HG02938 (cell line): ENCODE data around the gene CASKIN2.
A peak's percentile ranks its signal among the peaks of the same experiment; 100 is the strongest.

Experiments
- ATAC-seq: cut with Tn5 transposase; IDR thresholded peaks from one replicate; pipeline ENCODE4 v1.9.1; 2021; ENCODE audit warnings: mild to moderate bottlenecking, moderate library complexity; ENCODE audit not compliant: unreplicated experiment

CASKIN2 gene

DNA sequence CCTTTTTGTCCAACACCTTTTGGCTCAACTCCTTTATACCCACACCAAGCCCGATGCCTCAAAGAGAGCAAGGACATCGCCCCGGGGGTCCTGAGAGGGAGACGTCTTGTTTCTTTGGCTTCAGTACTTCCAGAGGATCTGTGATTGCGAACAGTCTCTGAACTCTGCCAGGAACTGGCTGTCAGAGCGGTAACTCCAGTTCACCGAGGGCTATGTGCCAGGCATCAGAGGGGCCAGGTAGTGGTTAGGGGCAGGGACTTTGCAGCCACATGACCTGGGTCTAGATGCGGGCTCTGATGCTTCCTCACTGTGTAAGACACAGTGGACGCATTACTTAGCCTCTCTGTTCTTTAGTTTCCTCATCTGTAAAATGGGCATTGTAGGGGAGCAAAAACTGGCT, 31.8 kb upstream of the CASKIN2 start:
- ATAC-seq = no peak

DNA sequence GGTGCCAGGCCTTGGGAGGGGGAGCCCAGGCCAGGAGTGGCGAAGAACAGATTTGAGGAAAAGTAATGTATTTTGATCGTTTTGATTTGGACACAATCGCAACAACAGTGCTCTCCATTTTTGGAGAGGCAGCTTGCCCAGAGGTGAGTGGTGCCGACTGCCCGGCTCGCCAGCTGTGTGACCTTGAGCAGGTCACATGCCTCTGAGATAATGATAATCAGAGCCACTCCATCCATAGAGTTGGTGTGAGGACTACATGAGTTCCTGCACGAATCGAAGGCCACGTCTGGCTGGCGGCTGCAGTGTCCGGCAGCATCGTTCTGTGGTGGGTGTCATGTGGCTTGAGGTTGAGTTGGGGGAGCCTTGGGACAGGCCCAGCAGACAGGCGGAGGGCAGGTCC, 30.8 kb upstream of the CASKIN2 start:
- ATAC-seq = no peak

DNA sequence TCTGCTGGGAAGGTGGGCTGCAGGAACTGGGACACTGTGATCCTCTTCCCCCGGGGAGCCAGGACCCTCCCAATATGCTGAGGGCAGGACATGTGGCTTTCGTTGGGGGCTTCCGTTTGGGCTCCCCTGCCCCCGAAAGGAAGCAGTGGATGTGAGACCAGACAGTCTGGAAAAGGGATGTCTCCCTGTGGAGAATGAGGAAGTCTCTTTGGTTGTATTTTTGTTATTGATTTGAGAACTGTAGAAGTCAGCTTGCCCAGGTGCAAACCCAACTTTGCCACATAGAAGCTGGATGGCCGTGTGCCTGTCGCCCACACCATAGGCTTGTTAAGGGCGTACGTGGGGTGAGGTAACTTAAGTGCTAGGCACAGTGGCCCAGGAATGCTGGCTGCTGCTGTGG, 28.9 kb upstream of the CASKIN2 start:
- no peak for ATAC-seq

DNA sequence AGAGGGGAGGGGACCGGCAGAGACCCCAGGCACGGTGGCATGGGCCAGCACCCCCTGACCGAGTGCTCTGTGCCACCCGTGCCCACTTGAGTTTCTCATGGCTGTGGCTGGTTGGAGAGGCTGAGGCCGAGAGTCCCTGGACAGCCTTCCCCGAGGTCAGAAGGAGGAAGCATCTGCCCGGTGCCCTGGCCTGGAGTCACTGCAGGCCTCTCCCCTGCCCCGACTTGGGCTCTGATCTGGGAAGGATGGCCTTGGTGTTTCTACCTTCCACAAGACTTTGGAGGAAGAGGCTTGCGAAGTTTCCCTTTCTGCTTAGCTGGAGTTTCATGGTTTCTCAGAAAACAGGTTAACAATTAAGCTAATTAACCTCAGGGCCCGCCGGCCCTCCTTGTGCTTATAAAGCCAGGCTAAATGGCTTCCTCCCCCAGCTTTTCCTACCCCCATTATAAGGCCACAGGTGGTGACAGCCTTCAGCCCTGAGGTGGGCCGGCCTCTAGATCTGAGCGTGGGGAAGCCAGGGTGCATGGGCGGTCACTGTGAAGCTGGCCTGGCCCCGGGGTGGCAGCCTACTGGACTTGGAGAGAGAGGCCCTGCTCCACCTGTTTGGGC, 27.5 kb upstream of the CASKIN2 start:
- no peak for ATAC-seq

DNA sequence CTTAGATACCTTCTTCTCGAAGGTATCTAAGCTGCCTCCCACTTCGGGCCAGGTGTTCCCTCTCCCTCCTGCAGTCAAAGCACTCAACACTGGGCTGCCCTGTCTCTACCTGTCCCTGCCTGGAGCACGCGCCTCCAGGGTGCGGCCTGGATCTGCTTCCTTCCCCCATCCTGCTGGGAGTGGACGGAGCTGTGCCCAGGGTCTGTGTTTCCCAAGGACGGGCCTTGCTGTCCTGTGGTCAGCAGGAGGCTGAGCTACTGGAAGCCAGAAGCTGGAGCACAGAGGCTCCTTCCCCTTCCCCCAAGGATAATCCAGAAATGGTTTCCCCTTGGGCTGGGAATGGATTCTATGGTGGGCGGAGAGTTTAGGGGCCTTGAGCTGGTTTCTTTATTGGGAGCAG, 26.9 kb upstream of the CASKIN2 start:
- ATAC-seq = no peak

DNA sequence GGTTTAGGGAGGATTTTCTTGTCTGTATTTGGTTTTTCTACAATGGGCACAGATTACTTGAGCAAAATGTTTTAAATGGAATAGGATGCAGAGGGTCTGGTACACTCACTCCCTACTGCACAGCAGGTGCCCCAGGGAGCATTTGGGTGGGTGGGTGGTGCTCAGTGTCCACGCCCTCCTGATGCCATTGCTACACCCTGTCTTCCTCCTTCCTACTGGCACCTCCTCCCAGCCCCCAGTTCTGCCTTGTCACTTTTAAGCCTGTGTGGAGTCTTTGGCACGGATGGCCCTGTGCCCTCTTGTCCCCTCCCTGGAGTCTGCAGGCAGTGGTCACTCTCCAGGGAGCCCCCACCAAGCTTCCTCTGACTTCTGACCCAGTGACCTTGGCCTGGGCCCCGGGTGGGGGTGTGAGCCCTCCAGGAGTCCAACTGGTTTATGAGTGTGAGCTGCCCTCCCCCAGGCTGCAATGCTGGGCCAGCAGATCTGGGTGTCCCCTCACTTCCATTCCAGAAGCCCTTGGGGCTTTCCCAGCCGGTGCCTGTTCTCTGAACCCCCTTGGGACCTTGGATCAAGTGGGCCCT, 25.7 kb upstream of the CASKIN2 start:
- ATAC-seq = no peak

DNA sequence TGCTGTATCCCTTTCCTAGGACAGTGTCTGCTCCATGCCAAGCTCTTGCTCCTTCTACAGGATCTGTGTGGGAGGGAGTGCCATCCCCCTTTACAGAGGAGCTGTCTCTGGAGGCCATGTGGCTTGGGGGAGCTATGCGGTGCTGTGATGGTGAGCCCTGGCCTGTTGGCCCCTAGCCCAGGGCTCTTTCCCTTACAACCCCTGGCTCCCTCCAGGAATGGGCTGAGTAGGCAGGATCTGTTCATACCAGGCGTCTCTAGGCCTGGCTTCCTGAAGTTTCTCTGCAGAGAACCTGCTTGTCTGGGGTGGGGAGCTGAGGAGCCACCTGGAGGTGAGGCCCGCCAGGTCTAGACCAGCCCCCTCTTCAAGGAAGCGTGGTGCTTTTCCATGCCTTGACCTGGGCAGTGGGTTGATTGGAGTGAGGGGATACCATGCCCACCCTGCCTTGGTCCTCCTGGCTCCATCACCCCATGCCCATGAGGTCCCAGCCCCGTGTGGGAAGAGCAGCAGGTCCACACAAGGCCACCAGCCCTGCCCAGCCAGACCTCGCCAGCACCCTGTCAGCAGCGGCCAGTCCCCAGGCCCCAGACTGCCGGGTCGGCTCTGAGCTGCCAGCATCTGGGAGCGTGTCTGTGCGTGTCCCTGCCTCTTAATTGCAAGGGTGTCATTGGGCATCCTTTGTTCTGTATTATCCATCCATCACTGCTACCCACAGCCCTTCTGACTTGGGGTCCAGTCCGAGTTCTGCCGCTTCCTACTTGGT, 24.8 kb upstream of the CASKIN2 start:
- ATAC-seq = no peak

DNA sequence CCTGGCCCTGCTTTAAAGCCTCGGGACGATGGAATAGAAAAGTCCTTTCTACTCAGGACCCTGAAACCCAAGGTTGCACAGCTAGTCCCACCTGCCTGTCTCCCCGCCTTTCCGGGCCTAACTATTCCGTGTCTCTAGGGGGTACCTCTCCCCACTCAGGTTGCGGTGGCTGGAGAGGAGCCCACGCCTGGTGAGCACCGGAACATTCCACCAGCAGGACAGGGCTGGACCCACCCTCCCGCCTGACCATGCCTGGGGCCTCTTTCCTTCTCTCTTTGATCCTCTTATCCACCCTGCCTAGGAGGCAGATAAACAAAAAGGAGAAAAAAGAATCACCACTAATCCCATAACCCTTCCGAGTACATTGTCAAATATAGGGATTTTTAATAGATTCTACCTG, 21.0 kb upstream of the CASKIN2 start:
- ATAC-seq = no peak

DNA sequence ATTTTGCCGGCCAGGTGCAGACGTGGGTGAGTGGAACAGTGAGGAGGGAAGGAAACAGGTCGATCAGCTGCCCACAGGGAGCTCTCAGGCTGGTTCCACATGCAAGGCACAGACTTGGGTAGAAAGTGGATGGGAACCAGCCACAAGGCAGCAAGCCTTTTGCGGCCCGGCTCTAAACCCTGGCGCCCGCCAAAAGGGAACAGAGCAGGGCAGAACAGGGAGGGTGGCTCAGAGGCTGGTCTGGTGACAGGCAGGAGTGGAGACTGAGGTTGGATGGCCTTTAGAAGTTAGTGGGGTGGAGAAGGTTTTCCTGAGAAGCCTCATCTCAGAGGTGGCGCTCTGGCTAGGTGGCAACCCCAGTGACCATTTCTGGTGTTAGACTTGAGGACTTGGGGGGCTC, 20.5 kb upstream of the CASKIN2 start:
- no peak for ATAC-seq

DNA sequence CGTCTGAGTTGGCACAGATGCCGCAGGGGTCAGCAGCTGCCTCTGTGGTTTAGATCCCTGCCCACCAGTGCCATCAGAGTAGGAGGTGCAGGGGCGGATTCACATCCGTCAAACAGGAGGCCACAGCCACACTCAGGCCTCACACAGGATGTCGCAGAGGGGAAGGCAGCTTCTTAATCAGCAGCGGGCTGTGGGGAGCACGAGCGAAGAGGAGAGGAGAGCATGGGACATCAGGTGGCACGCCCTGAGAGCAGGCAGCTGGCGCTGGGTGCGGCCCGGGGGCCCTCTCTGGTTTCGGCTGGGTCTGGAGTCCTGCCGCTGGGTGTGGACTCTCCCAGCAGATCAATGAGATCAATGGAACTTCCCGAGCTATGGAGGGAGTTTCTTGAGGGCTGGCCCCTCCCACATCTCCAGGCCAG, 19.8 kb upstream of the CASKIN2 start:
- no peak for ATAC-seq

DNA sequence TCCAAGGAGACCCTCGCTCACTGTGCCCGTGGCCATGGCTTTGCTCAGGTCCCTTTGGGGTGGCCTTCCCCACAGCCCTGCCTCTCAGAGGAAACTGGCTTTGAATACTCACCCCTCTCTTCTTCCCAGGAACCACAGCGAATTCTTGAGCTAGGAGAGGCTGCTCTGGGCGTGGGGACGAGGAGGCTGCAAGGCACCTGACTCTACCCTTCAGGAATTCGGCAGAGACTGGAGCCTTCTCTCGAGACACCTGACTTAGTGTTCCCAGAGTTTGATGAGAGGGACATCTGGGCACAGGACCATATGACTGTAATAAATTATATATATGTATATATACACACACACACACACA, 16.4 kb upstream of the CASKIN2 start:
- ATAC-seq = no peak

DNA sequence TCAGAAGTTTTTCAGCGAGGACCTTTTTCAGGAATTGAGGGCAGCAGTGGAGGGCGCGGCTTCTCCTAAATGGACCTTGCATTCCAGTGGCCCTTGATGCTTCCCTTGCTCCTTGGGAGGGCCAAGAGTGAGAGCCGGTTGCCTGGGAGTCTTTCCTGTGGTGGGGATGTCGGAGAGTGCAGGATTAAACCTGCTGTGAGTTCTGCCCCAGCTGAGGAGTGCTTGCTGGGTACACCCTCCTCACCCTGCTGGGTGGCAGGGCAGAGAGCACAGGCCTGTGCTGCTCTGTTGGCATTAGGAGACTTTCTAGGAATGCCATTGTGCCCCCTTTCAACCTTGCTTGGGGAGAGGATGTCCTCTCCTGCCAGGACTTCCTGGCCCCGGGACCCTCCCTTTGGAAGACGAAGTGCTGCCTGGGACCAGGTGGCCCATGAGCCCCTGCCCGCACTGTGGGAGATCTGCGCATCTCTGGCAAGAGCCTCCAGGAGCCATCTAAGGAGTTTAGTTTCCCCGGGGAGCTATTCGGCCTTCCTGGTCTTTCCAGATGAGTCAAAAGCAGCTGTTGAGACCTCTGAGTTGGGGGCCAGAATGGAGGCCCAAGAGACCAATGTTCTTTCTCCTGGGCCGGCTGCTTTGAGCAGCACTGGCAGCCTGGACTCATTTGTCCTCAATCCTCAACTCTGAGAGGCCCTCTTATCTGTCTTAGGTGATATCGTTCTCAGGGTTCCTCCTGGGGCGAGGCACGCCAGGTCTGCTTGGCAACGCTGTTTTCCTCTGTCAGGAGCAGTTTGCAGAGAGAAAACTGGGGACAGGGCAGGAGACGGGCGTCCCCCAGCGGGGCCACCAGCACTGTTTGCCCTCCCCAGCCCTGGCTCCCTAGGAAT, 15.7 kb upstream of the CASKIN2 start:
- ATAC-seq = no peak

DNA sequence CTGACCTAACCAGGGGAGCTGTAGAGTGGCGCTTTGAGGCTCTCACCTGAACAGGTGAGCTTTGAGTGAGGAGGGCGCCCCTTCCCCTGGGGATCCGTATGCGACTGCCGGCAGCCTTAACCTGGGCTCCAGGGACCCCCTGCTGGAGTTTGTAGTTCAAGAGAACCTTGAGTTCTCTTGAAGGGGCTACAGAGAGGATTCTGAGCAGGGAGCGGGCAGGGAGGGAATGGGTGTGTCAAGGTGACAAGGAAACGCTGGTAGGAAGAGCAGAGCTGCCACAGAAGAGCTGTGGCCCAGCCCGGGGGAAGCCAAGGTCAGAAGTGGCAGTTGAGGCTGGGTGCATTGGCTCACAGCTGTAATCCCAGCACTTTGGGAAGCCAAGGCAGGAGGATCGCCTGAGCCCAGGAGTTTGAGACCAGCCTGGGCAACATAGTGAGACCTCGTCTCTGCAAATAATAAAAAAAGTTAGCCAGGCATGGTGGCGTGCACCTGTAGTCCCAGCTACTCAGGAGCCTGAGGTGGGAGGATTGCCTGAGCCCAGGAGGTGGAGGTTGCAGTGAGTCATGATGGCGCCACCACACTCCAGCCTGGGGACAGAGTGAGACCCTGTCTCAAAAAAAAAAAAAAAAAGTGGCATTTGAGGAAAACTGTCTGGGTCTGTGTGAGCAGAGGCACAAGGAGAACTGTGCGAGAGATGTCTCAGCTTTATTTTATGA, 11.4 kb upstream of the CASKIN2 start:
- ATAC-seq = no peak

DNA sequence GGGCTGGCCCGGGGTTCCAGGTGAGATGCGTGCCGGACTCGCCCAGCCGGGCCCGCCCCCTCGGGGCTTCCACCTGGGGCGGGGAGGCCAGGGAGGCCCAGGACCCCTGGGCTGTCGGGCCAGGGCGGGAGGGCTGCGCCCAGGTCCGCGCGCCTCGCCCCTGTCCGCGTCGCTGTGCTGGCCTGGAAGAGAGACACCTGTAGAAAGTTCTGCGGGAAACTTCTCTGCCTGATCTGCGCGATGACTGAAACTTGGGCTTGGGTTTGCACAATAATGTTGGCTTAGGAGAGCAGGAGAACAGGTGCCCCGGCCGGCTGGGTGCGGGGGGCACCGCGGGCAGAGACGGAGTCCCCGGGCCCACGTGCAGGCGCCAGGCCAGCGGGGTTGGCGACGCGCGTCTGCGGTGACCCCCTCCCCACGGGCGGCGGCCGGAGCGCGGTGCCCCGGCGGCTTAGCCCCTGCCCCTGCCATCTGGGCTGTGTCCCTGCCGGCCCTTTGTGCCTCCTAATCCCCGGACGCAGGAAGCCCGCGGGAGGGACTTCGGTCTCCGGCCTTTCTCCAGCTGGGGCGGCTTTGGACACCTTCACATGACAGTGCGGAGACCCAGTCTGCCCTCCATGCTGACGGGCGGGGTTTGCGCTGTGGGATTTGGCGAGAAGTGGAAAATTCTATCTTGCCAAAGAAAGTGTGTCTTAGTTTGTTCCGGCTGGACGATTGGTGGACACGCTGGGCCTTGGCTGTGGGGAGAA, 10.6 kb upstream of the CASKIN2 start:
- ATAC-seq = no peak

DNA sequence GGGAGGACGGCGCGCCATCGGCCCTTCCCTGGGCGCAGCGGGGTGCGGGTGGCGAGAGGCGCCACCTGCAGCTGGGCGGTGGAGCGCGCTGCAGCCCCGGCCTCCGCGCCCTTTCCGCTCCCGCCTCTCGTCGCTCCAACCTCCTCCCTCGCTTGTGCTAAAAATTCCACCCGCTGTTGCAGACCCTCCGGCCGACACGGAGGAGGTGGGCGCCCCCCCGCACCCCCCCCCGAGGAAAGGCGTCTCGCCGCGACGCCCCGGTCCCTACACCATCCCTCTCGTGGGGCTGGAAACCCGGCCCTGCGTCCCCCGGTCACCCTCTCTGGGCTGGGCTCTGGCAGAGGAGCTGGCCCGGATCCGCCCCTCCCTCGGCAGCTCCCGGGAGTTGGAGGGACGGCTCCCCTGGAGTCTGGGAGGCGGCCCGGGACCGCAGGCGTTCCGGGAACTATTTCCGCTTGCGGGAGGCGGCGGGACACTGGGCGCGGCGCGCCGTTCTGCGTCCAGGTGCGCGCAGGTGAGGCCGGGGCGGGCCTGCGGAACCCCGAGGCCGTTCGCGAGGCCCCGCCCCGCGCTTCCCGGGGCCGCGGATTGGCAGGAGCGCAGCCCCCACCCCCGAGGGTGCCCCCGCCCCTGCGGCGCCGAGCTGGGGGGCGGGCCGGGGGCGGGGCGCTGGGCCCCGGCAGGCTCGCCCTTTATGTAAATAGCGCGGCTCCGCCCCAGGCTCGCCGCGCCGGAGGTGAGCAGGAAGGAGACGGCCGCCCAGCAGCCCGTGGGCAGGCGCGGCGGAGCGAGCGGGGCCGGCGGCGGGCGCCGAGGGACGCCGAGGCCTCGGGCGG, 9.9 kb upstream of the CASKIN2 start, which contains the start of gene LLGL2:
LLGL2 (plus strand) TSS at position 728 of the 836 bp plus-strand sequence. CDS start 17,730 bp downstream, outside the sequence.
- ATAC-seq = peak; percentile 74

DNA sequence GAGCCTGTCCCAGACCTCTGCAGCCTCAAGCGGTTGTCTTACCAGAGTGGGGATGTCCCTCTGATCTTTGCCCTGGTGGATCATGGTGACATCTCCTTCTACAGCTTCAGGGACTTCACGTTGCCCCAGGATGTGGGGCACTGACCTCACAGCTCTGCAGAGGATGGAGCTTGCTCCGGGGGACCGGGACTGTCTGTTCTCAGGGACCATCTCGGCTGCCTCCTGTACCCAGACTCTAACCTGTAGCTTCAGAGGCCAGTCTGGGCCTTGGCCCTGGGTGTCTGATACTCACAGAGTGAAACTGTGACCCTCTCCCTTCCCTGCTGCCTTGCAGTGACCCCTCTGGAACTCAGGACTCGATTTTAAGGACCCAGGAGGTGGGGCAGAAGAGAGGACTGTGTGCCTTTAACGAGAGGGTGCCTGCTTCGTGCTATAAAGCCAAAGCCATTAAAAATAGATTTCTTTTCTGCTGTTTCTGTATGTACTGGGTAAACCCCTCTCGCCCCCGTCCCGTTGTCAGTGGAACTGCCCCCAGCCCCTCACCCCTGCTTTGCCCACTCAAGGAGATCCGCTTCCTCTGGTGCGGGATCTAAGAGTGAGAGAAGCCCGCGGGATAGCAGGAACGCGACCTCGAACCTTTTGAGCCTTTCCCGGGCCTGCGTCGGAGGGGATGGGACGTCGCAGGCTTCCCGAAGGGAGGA, 9.1 kb upstream of the CASKIN2 start:
- no peak for ATAC-seq

DNA sequence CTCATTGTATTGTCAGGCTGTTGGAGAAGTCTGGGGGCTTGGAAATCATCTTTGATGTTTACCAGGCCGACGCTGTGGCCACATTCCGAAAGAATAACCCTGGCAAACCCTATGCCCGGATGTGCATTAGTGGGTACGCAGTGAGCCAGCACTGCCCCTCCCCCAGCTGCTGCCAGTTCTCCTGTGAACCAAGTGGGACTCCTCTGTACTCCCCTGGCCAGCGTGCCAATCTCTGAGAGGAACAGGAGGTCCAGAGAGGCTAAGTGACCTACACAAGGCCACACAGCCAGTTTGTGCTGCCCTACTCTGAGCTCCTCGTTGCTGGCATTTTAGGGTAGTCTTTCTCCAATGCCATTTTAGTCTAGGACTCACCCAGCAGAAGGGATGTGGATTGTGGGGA, 8.3 kb upstream of the CASKIN2 start:
- ATAC-seq = no peak

DNA sequence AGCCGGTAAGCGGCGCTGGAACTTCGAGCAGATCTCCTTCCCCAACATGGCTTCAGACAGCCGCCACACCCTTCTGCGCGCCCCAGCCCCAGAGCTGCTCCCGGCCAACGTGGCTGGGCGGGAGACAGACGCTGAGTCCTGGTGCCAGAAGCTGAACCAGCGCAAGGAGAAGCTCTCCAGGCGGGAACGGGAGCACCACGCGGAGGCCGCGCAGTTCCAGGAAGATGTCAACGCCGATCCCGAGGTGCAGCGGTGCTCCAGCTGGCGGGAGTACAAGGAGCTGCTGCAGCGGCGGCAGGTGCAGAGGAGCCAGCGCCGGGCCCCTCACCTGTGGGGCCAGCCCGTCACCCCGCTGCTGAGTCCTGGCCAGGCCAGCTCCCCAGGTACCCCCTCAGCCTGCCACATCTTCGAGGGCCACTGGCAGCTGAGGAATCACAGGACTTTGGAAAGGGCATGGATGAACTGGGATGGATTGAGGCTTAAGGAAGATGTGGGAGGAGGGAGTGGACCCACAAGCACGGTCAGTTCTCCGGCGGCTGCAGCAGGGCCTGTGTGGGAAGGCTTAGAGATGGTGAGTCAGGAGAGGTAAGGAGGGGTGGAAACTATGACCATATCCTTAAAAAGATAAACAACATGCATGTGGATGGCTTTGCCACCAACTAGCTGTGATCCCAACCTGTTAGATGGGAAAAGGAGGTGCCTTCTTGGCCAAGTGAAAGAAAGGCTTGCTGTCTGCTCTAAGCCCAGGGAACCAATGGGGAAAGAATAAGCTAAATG, 6.8 kb upstream of the CASKIN2 start:
- no peak for ATAC-seq
